GM23338 (cell line): Measurements from ENCODE around the gene TMC2. TPM values are rescaled to one million over a fixed set of nuclear protein-coding genes. Genes with fewer than 3 reads are reported as not detected.

Experiments used
- ATAC-seq: fragments of 200-7000 bp; cut with Tn5 transposase; 3 replicates; pipeline ENCODE4 v1.9.1; 2020
- DNase-seq: peaks from one replicate; pipeline ENCODE4 v3.0.0-alpha.2; 2015; ENCODE audit warnings: low spot score
- H2AFZ ChIP-seq: fragments of 200-600 bp; sonication (generic); 2 replicates; pipeline ENCODE4 v1.8.0; 2016; ENCODE audit warnings: antibody characterized with exemption, mild to moderate bottlenecking, moderate library complexity
- H3F3A ChIP-seq: fragments of 200-600 bp; sonication (generic); replicated peaks from 2 replicates; pipeline ENCODE4 v1.8.0; 2017; ENCODE audit warnings: antibody characterized with exemption, mixed run types, low read depth
- H3K27ac ChIP-seq: fragments of 200-600 bp; sonication (generic); 2 replicates; pipeline ENCODE4 v1.6.1; 2016; ENCODE audit warnings: low read depth
- H3K27me3 ChIP-seq: fragments of 200-600 bp; sonication (generic); 2 replicates; pipeline ENCODE4 v1.8.0; 2016; ENCODE audit warnings: mild to moderate bottlenecking, mixed run types, moderate library complexity; ENCODE audit not compliant: insufficient read depth
- H3K36me3 ChIP-seq: fragments of 200-600 bp; sonication (generic); 2 replicates; pipeline ENCODE4 v1.8.0; 2016; ENCODE audit warnings: mild to moderate bottlenecking; ENCODE audit not compliant: insufficient read depth
- H3K4me1 ChIP-seq: fragments of 200-600 bp; sonication (generic); 2 replicates; pipeline ENCODE4 v1.8.0; 2016; ENCODE audit warnings: mild to moderate bottlenecking, moderate library complexity; ENCODE audit not compliant: insufficient read depth
- H3K4me2 ChIP-seq: fragments of 200-600 bp; sonication (generic); 2 replicates; pipeline ENCODE4 v1.7.1; 2017; ENCODE audit warnings: mixed run types
- H3K4me3 ChIP-seq: fragments of 200-600 bp; sonication (generic); 2 replicates; pipeline ENCODE4 v1.6.1; 2016; ENCODE audit warnings: mixed run types
- H3K79me2 ChIP-seq: fragments of 200-600 bp; sonication (generic); replicated peaks from 2 replicates; pipeline ENCODE4 v1.8.0; 2017; ENCODE audit warnings: mild to moderate bottlenecking; ENCODE audit not compliant: insufficient read depth
- H3K9me2 ChIP-seq: fragments of 200-600 bp; sonication (generic); 2 replicates; pipeline ENCODE4 v1.8.0; 2017; ENCODE audit not compliant: insufficient read depth
- H4K20me1 ChIP-seq: fragments of 200-600 bp; sonication (generic); replicated peaks from 2 replicates; pipeline ENCODE4 v1.8.0; 2017; ENCODE audit warnings: mild to moderate bottlenecking; ENCODE audit not compliant: insufficient read depth
- H3K27ac Mint-ChIP-seq: 2 replicates; pipeline ENCODE4 v1.8.0; 2020; ENCODE audit warnings: inconsistent platforms, mild to moderate bottlenecking, moderate library complexity, mixed read lengths
- H3K27me3 Mint-ChIP-seq: 3 replicates; pipeline ENCODE4 v1.8.0; 2022; ENCODE audit warnings: low read depth, mild to moderate bottlenecking, moderate library complexity, mixed read lengths, inconsistent platforms; ENCODE audit not compliant: insufficient read depth, poor library complexity
- H3K36me3 Mint-ChIP-seq: 3 replicates; pipeline ENCODE4 v1.8.0; 2021; ENCODE audit warnings: low read depth, mild to moderate bottlenecking, inconsistent platforms, moderate library complexity, mixed read lengths
- H3K4me1 Mint-ChIP-seq: 3 replicates; pipeline ENCODE4 v1.8.0; 2020; ENCODE audit warnings: mild to moderate bottlenecking, inconsistent platforms, mixed read lengths
- H3K4me3 Mint-ChIP-seq: 3 replicates; pipeline ENCODE4 v1.8.0; 2021; ENCODE audit warnings: moderate library complexity, mild to moderate bottlenecking, inconsistent platforms, mixed read lengths
- H3K9me3 Mint-ChIP-seq: 3 replicates; pipeline ENCODE4 v1.8.0; 2020; ENCODE audit warnings: moderate library complexity, mild to moderate bottlenecking, inconsistent platforms, mixed read lengths
- CREB1 ChIP-seq: fragments of 250-450 bp; sonication (Bioruptor Pico); IDR thresholded peaks from 2 replicates; pipeline ENCODE4 v1.5.0; 2020; ENCODE audit warnings: low read depth, mild to moderate bottlenecking, moderate library complexity
- CTCF ChIP-seq, 2 experiments: fragments of 200-600 bp in 1 of 2; sonication (generic) in 1 of 2; conservative IDR thresholded peaks; 2 replicates each; pipeline versions ENCODE4 v1.5.1 to v1.6.1; 2016 to 2017; ENCODE audit warnings: antibody characterized with exemption in 2 of 2, low read depth in 2 of 2, mild to moderate bottlenecking in 2 of 2, moderate library complexity in 1 of 2
- EZH2 ChIP-seq: fragments of 200-600 bp; sonication (generic); IDR thresholded peaks from one replicate; pipeline ENCODE4 v1.8.0; 2017; ENCODE audit warnings: antibody characterized with exemption, mild to moderate bottlenecking, low read depth; ENCODE audit not compliant: unreplicated experiment
- JUNB ChIP-seq: IDR thresholded peaks from one replicate; pipeline ENCODE4 v1.6.1; 2016; ENCODE audit warnings: antibody characterized with exemption; ENCODE audit not compliant: unreplicated experiment
- NANOG ChIP-seq: IDR thresholded peaks from 2 replicates; pipeline ENCODE4 v1.6.1; 2016; ENCODE audit warnings: antibody characterized with exemption, borderline replicate concordance
- POLR2AphosphoS5 ChIP-seq: IDR thresholded peaks from 2 replicates; pipeline ENCODE4 v1.6.1; 2016; ENCODE audit warnings: antibody characterized with exemption, low read depth
- REST ChIP-seq: IDR thresholded peaks from one replicate; pipeline ENCODE4 v1.6.1; 2018; ENCODE audit warnings: antibody characterized with exemption; ENCODE audit not compliant: unreplicated experiment
- STAT1 ChIP-seq: IDR thresholded peaks from one replicate; pipeline ENCODE4 v1.6.1; 2016; ENCODE audit warnings: antibody characterized with exemption; ENCODE audit not compliant: unreplicated experiment
- ZNF331 ChIP-seq: fragments of 250-450 bp; sonication (Bioruptor Pico); IDR thresholded peaks from 2 replicates; pipeline ENCODE4 v1.5.0; 2020; ENCODE audit warnings: low read depth, mild to moderate bottlenecking, moderate library complexity
- polyA plus RNA-seq: library from polyadenylated mRNA; unstranded; fragments of >200 nt; fragmentation: Nextera tagmentation; extraction: Ambion mirVana; gene quantifications from 2 replicates; pipeline ENCODE4 v1.2.1, GENCODE V29; 2016
- total RNA-seq: library from RNA; depleted of rRNA; stranded (reverse); fragments of >200 nt; shearing (Covaris generic); gene quantifications from 2 replicates; pipeline ENCODE4 v1.2.3, GENCODE V29; 2014

Gene TMC2
- total and polyA plus RNA-seq, 2 experiments from 2014 or later = not detected

GRCh38 chr20:2537101-2537500 is 728 bp downstream of the TMC2 start:
- TF ChIP-seq EZH2 (no peak), REST (no peak), ZNF331 (no peak), CTCF (conservative IDR thresholded peaks at IDR 0.05; ENCODE audit: low read depth in 2 of 2) (no peak), POLR2AphosphoS5 (no peak), JUNB (no peak)
- H3K27me3 ChIP-seq = no peaks in the 10 kb centered on the region
- ATAC-seq = no peak
- no peaks in the 10 kb centered on the region; the same call in 2 of the 3 replicates for H3K9me3 Mint-ChIP-seq
- H3K4me1 ChIP-seq = peaks cover 9% of the 10 kb centered on the region
- H3F3A ChIP-seq = no peaks in the 10 kb centered on the region
- no peak overlapping the region for H3K27ac ChIP-seq
- peaks cover 14% of the 10 kb centered on the region for H3K4me1 Mint-ChIP-seq
- H2AFZ ChIP-seq = no peak overlapping the region
- H3K79me2 ChIP-seq = no peaks in the 10 kb centered on the region
- H4K20me1 ChIP-seq = no peaks in the 10 kb centered on the region
- H3K9me2 ChIP-seq = no peaks in the 10 kb centered on the region
- H3K4me2 ChIP-seq = no peak overlapping the region
- H3K4me3 Mint-ChIP-seq = no peak overlapping the region
- no peak overlapping the region for H3K4me3 ChIP-seq
- H3K36me3 ChIP-seq = no peaks in the 10 kb centered on the region
- no peak for DNase-seq
- no peaks in the 10 kb centered on the region for H3K36me3 Mint-ChIP-seq
- no peak overlapping the region for H3K27ac Mint-ChIP-seq
- H3K27me3 Mint-ChIP-seq = peaks cover 21% of the 10 kb centered on the region

GRCh38 chr20:2538356-2538755 is 2.0 kb downstream of the TMC2 start:
- Histone ChIP-seq H3K4me2 (no peak overlapping the region), H3K4me3 (no peak overlapping the region), H3F3A (no peaks in the 10 kb centered on the region), H3K27me3 (no peaks in the 10 kb centered on the region), H3K9me2 (no peaks in the 10 kb centered on the region), H4K20me1 (no peaks in the 10 kb centered on the region), H3K36me3 (no peaks in the 10 kb centered on the region), H3K79me2 (no peaks in the 10 kb centered on the region), H3K27ac (no peak overlapping the region), H2AFZ (no peak overlapping the region), H3K4me1 (peaks cover 9% of the 10 kb centered on the region)
- no peak for DNase-seq
- ATAC-seq = no peak
- H3K4me1 Mint-ChIP-seq = peaks cover 14% of the 10 kb centered on the region
- peaks cover 21% of the 10 kb centered on the region for H3K27me3 Mint-ChIP-seq
- H3K4me3 Mint-ChIP-seq = no peak overlapping the region
- no peak overlapping the region for H3K27ac Mint-ChIP-seq
- no peaks in the 10 kb centered on the region for H3K36me3 Mint-ChIP-seq
- H3K9me3 Mint-ChIP-seq = no peaks in the 10 kb centered on the region; the same call in 2 of the 3 replicates
- TF ChIP-seq JUNB (no peak), NANOG (no peak), REST (no peak), ZNF331 (no peak), CREB1 (CRISPR knock-in tag) (no peak), EZH2 (no peak), STAT1 (no peak)
